HG03521 (cell line): ENCODE measurements around the gene PLAAT3.
"Not testable (repeated sequence)": the region's sequence is repeated elsewhere in the genome, so short reads cannot be mapped to it uniquely, and the experiment has no call there.

Experiments
- ATAC-seq: cut with Tn5 transposase; IDR thresholded peaks from one replicate; pipeline ENCODE4 v1.9.1; 2021; ENCODE audit warnings: mild to moderate bottlenecking, moderate library complexity; ENCODE audit not compliant: unreplicated experiment

PLAAT3 gene

DNA sequence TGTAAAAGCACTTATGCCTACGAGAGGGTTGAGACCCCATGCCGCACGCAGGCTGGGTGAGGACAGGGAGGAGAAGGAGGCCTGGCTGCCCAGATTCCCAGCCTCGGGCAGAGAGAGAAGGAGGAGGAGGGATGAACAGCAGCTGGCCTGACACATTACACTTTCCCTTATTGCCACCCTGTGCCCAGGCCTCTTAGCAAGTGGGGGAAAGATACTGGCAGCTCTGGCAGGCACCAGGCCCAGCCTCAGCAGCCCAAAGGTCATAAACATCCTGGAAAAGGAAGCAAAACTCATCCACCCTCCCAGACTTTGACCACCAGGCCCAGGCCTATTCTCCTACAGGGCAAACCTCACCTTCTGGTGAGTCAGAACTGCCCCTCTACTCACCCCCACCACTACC, 4.7 kb downstream of the PLAAT3 start:
- ATAC-seq: no peak

GRCh38 chr11:63608353-63609345, 5.6 kb downstream of the PLAAT3 start:
- ATAC-seq: no peak

DNA sequence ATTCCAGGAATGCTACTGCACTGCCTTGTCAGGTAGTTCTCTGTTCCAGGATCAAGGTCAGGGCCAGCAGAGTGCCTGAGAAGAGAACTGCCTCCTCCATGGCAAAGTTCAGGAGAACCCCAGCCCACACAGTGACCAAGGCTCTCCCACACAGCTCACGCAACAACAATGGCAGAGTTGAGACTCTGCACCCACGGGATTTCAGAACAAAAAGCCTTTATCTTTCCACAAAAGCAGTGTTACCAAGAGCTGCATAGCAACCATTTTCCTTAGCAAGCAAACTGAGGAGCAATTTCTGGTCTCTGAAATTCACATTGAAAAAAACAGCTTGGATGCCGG, 11.1 kb downstream of the PLAAT3 start:
- ATAC-seq: no peak

- ATAC-seq: not testable (repeated sequence)
These were observed 11.7 kb downstream of the PLAAT3 start for GRCh38 chr11:63602290-63603179.

GRCh38 chr11:63599211-63600122, 14.8 kb downstream of the PLAAT3 start:
- ATAC-seq: no peak

GRCh38 chr11:63598556-63598955, 15.7 kb downstream of the PLAAT3 start:
- ATAC-seq: no peak

GRCh38 chr11:63595296-63595695, 18.9 kb downstream of the PLAAT3 start:
- ATAC-seq: no peak

GRCh38 chr11:63592975-63593395, 21.2 kb downstream of the PLAAT3 start:
- no peak for ATAC-seq

DNA sequence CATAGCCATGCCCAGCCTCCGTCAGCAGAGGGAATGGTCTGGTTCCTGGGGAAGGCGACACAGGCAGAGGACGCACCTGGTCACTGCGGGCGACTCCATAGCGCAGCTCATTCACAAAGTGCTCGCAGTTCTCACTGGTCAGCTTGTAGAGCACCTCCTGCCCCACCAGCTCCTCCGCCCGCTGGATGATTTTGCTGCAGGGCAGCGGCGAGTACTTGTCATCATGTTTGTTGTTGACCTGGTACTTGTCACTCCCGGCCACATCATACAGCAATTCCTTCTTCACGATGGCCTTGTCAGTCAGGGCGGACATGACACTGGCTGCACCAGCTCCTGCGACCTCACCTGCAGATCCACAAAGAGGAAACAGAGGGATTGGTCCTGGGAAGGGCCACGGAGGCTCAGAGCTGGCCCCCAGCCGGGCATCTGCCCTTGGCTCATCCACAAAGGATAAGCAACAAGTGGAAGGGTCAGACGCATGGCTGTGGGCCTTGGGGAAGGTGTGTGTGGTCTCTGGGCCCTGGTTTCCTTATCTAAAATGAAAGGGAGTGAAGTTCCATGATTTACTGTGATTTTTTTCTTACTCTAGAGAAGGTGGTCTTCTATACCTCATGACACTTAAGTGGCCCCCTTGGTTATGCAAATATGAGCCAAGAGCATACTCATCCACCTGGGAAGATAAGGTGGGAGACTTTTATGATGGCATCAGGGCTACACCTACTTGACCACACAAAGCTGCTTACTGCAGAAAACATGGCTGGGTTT, 24.0 kb downstream of the PLAAT3 start:
- no peak for ATAC-seq

DNA sequence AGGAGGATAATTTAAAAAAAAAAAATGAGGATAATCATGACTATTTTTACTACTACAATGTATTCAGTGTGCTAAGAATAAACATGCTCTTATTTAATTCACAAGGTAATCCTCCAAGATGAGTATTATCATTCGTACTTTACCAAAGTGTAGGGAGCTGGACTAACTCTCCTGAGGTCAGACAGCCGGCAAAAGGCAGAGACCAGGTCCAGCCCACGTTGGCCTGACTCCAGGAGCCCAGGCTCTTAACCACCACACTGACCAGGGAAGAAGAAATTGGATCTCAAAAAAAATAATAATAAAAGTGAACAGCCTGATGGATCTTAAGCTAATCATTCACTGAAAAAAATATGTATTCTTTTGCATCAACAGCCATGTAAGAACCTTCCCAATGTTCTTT, 25.2 kb downstream of the PLAAT3 start:
- no peak for ATAC-seq

GRCh38 chr11:63586451-63587166, 27.6 kb downstream of the PLAAT3 start:
- ATAC-seq: no peak

- ATAC-seq: no peak
These were observed 30.9 kb downstream of the PLAAT3 start for GRCh38 chr11:63583357-63583677.

DNA sequence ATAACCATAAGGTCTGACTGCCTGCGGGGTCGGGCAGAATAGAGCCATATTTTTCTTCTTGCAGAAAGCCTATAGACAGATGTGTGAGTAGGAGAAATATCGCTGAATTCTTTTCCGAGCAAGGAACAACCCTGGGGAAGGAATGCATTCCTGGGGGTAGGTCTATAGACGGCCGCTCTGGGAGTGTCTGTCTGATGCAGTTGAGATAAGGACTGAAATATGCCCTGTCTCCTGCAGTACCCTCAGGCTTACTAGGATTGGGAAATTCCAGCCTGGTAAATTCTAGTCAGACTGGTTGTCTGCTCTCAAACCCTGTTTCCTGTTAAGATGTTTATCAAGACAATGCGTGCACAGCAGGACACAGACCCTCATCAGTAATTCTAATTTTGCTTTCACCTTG, 33.0 kb downstream of the PLAAT3 start:
- not testable (repeated sequence) for ATAC-seq

GRCh38 chr11:63578882-63579281, 35.4 kb downstream of the PLAAT3 start:
- ATAC-seq: not testable (repeated sequence)

- no peak for ATAC-seq
These were observed 39.2 kb downstream of the PLAAT3 start for GRCh38 chr11:63574856-63575602.

GRCh38 chr11:63573881-63574855, 40.1 kb downstream of the PLAAT3 start:
- ATAC-seq: no peak

DNA sequence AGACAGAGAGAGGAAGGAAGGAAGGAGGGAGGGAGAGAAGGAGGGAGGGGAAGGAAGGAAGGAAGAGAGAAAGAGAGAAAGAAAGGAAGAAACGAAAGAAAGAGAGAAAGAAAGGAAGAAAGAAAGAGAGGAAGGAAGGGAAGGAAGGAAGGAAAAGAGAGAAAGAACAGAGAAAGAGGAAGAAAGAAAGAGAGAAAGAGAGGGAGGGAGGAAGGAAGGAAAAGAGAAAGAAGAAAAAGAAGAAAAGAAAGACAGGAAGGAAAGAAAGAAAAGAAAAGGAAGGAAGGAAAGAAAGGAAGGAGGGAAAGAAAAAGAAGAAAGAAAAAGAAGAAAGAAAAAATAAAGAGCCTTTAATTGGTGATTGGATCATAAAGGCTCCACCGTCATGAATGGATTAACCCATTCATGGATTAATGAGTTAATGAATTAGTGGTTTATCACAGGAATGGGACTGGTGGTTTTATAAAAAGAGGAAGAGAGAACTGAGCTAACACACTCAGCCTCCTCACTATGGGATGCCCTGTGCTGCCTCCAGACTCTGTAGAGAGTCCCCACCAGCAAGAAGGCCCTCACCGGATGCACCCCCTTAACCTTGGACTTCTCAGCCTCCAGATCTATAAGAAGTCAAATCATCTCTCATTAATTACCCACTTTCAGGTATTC, 42.1 kb downstream of the PLAAT3 start:
- no peak for ATAC-seq
